ENCODE results near the gene HTR3B. TPM values are rescaled to one million over a fixed set of nuclear protein-coding genes. Genes with fewer than 3 reads are reported as not detected.
"Not testable (repeated sequence)": the region's sequence is repeated elsewhere in the genome, so short reads cannot be mapped to it uniquely, and the experiment has no call there.

Gene HTR3B
- total RNA-seq, 2 donors from 2014 or later: not detected

- Histone ChIP-seq H3K4me1 (ENCODE audit: control insufficient read depth in 1 of 2, low read depth in 2 of 2) (peaks cover 5 to 26% of the 10 kb centered on the region in 2 donors), H3K4me3 (no peak overlapping the region), H3K36me3 (no peaks in the 10 kb centered on the region), H3K27me3 (replicated peaks; ENCODE audit: insufficient read depth) (no peaks in the 10 kb centered on the region), H3K9me3 (no peaks in the 10 kb centered on the region), H3K27ac (no peak overlapping the region)
- TF ChIP-seq CTCF (IDR thresholded peaks at IDR 0.05): no peak
- DNase-seq (ENCODE audit: low spot score) (no peak), ATAC-seq (ENCODE audit: insufficient number of reproducible peaks, low FRiP score, low read depth) (no peak)
Measured at GRCh38 chr11:113876798-113877669, 27.6 kb upstream of the HTR3B start.

GRCh38 chr11:113877670-113878055 lies 26.9 kb upstream of the HTR3B start:
- TF ChIP-seq CTCF (IDR thresholded peaks at IDR 0.05): no peak
- no peaks in the 10 kb centered on the region for H3K27me3 ChIP-seq (replicated peaks; ENCODE audit: insufficient read depth)
- H3K27ac ChIP-seq: no peak overlapping the region
- no peak for DNase-seq (ENCODE audit: low spot score)
- H3K4me3 ChIP-seq: no peak overlapping the region
- H3K9me3 ChIP-seq: no peaks in the 10 kb centered on the region
- no peaks in the 10 kb centered on the region for H3K36me3 ChIP-seq
- ATAC-seq (ENCODE audit: insufficient number of reproducible peaks, low FRiP score, low read depth): no peak
- peaks cover 5 to 20% of the 10 kb centered on the region in 2 donors for H3K4me1 ChIP-seq (ENCODE audit: control insufficient read depth in 1 of 2, low read depth in 2 of 2)

- H3K9me3 ChIP-seq; DNase-seq (ENCODE audit: low spot score); H3K36me3 ChIP-seq; H3K27ac ChIP-seq; H3K4me1 ChIP-seq (ENCODE audit: control insufficient read depth in 1 of 2, low read depth in 2 of 2); H3K4me3 ChIP-seq; H3K27me3 ChIP-seq (replicated peaks; ENCODE audit: insufficient read depth); ATAC-seq (ENCODE audit: insufficient number of reproducible peaks, low FRiP score, low read depth): not testable (repeated sequence)
Measured at GRCh38 chr11:113879446-113879845, 25.1 kb upstream of the HTR3B start.

GRCh38 chr11:113880971-113881370 lies 23.6 kb upstream of the HTR3B start:
- H3K36me3 ChIP-seq: no peaks in the 10 kb centered on the region
- no peak for TF ChIP-seq CTCF (IDR thresholded peaks at IDR 0.05)
- ATAC-seq (ENCODE audit: insufficient number of reproducible peaks, low FRiP score, low read depth): no peak
- no peak overlapping the region for H3K27ac ChIP-seq
- H3K4me1 ChIP-seq (ENCODE audit: control insufficient read depth in 1 of 2, low read depth in 2 of 2): no peaks in the 10 kb centered on the region
- no peaks in the 10 kb centered on the region for H3K27me3 ChIP-seq (replicated peaks; ENCODE audit: insufficient read depth)
- no peak for DNase-seq (ENCODE audit: low spot score)
- no peaks in the 10 kb centered on the region for H3K9me3 ChIP-seq
- no peak overlapping the region for H3K4me3 ChIP-seq

- no peaks in the 10 kb centered on the region for H3K36me3 ChIP-seq
- H3K27me3 ChIP-seq (replicated peaks; ENCODE audit: insufficient read depth): no peaks in the 10 kb centered on the region
- TF ChIP-seq CTCF (IDR thresholded peaks at IDR 0.05): no peak
- DNase-seq (ENCODE audit: low spot score): no peak
- H3K4me3 ChIP-seq: no peak overlapping the region
- H3K9me3 ChIP-seq: no peaks in the 10 kb centered on the region
- no peaks in the 10 kb centered on the region for H3K4me1 ChIP-seq (ENCODE audit: control insufficient read depth in 1 of 2, low read depth in 2 of 2)
- no peak overlapping the region for H3K27ac ChIP-seq
- ATAC-seq (ENCODE audit: insufficient number of reproducible peaks, low FRiP score, low read depth): no peak
Measured at GRCh38 chr11:113881856-113882255, 22.7 kb upstream of the HTR3B start.
